Measurements from ENCODE around the gene FBXL20. TPM values are rescaled to one million over a fixed set of nuclear protein-coding genes. Genes with fewer than 3 reads are reported as not detected.

Gene FBXL20
- total RNA-seq, 3 donors from 2014 or later (not counting 1 experiment from before 2014, with no cell fraction given) = 25.5 to 34.2 (median 32.4) TPM

GRCh38 chr17:39243155-39243554 lies 158.3 kb downstream of the FBXL20 start:
- no peak for DNase-seq
- Histone ChIP-seq H3K27me3 (ENCODE audit: control insufficient read depth, insufficient read depth, low read length) (no peaks in the 10 kb centered on the region), H3K27ac (ENCODE audit: low read length) (no peak overlapping the region), H3K4me1 (ENCODE audit: control insufficient read depth, insufficient read depth, low read length) (peaks cover 33% of the 10 kb centered on the region), H3K4me3 (ENCODE audit: low read length) (no peak overlapping the region), H3K9me3 (ENCODE audit: control insufficient read depth, insufficient read depth, low read length) (no peaks in the 10 kb centered on the region), H3K36me3 (ENCODE audit: control insufficient read depth, insufficient read depth, low read length) (no peaks in the 10 kb centered on the region)
- WGBS (ENCODE audit: insufficient coverage) = 85% methylated on average over 8 of the region's 8 CpGs
- peaks cover 0 to 3% of the 10 kb centered on the region in 2 donors for H3K27me3 Mint-ChIP-seq (ENCODE audit: low read depth in 2 of 2)
- TF ChIP-seq CTCF (IDR thresholded peaks at IDR 0.05) = no peak
- no peaks in the 10 kb centered on the region for H3K9me3 Mint-ChIP-seq
- H3K36me3 Mint-ChIP-seq = no peaks in the 10 kb centered on the region
- no peak overlapping the region for H3K27ac Mint-ChIP-seq
- no peak overlapping the region for H3K4me3 Mint-ChIP-seq
- intact Hi-C loops (cut with micrococcal nuclease) = no loop called here
- H3K4me1 Mint-ChIP-seq = peaks cover 16 to 29% of the 10 kb centered on the region in 2 donors
- ATAC-seq = no peak

GRCh38 chr17:39240631-39241030 lies 160.8 kb downstream of the FBXL20 start:
- no peaks in the 10 kb centered on the region for H3K36me3 Mint-ChIP-seq
- H3K9me3 Mint-ChIP-seq = no peaks in the 10 kb centered on the region
- intact Hi-C loops (cut with micrococcal nuclease) = no loop called here
- H3K27ac Mint-ChIP-seq = no peak overlapping the region
- peaks cover 0 to 3% of the 10 kb centered on the region in 2 donors for H3K27me3 Mint-ChIP-seq (ENCODE audit: low read depth in 2 of 2)
- 92% methylated on average over 5 of the region's 5 CpGs for WGBS (ENCODE audit: insufficient coverage)
- H3K27ac ChIP-seq (ENCODE audit: low read length) = no peak overlapping the region
- TF ChIP-seq CTCF (IDR thresholded peaks at IDR 0.05) = no peak
- no peak overlapping the region for H3K4me3 ChIP-seq (ENCODE audit: low read length)
- H3K36me3 ChIP-seq (ENCODE audit: control insufficient read depth, insufficient read depth, low read length) = no peaks in the 10 kb centered on the region
- ATAC-seq (no peak), DNase-seq (no peak)
- no peak overlapping the region for H3K4me3 Mint-ChIP-seq
- peaks cover 42% of the 10 kb centered on the region for H3K4me1 ChIP-seq (ENCODE audit: control insufficient read depth, insufficient read depth, low read length)
- H3K4me1 Mint-ChIP-seq = peaks cover 16 to 33% of the 10 kb centered on the region in 2 donors
- no peaks in the 10 kb centered on the region for H3K27me3 ChIP-seq (ENCODE audit: control insufficient read depth, insufficient read depth, low read length)
- H3K9me3 ChIP-seq (ENCODE audit: control insufficient read depth, insufficient read depth, low read length) = no peaks in the 10 kb centered on the region

- no peaks in the 10 kb centered on the region for H3K36me3 ChIP-seq (ENCODE audit: control insufficient read depth, insufficient read depth, low read length)
- ATAC-seq = peak; percentile 44 to 57 (median 51)
- H3K27me3 Mint-ChIP-seq (ENCODE audit: low read depth in 2 of 2) = peaks cover 0 to 2% of the 10 kb centered on the region in 2 donors
- peaks cover 39% of the 10 kb centered on the region for H3K4me1 ChIP-seq (ENCODE audit: control insufficient read depth, insufficient read depth, low read length)
- H3K4me1 Mint-ChIP-seq = peaks cover 16 to 37% of the 10 kb centered on the region in 2 donors
- peak overlapping the region in 1 of 2 donors; percentile 90 for H3K27ac Mint-ChIP-seq
- WGBS (ENCODE audit: insufficient coverage) = 29% methylated on average over 16 of the region's 16 CpGs
- DNase-seq = peak; percentile 47 to 86
- no peak overlapping the region for H3K4me3 Mint-ChIP-seq
- intact Hi-C loops (cut with micrococcal nuclease) = loop anchor here (5.0 kb wide), 1 partner anchor 172 kb away; no protein-coding TSS in a partner anchor
- no peak overlapping the region for H3K27ac ChIP-seq (ENCODE audit: low read length)
- peak; percentile 58 for TF ChIP-seq CTCF (IDR thresholded peaks at IDR 0.05)
- no peaks in the 10 kb centered on the region for H3K36me3 Mint-ChIP-seq
- H3K9me3 Mint-ChIP-seq = no peaks in the 10 kb centered on the region
- no peak overlapping the region for H3K4me3 ChIP-seq (ENCODE audit: low read length)
- no peaks in the 10 kb centered on the region for H3K9me3 ChIP-seq (ENCODE audit: control insufficient read depth, insufficient read depth, low read length)
- no peaks in the 10 kb centered on the region for H3K27me3 ChIP-seq (ENCODE audit: control insufficient read depth, insufficient read depth, low read length)
These were observed 161.6 kb downstream of the FBXL20 start for GRCh38 chr17:39239640-39240314.

Measured in natural killer cell (primary cell).